Esophagus squamous epithelium (tissue), 4 donors: ENCODE results near the gene SFXN5.

ENCODE experiments used
- CTCF ChIP-seq, 6 experiments: fragments of 450-650 bp in 4 of 6; fragments of 200-600 bp in 2 of 6; sonication (generic) in 2 of 6; IDR thresholded peaks; one replicate each; pipeline ENCODE4 v1.5.1; 2016 to 2019; ENCODE audit warnings: antibody characterized with exemption in 6 of 6, mild to moderate bottlenecking in 4 of 6, moderate library complexity in 4 of 6
- POLR2A ChIP-seq, 4 donors: fragments of 450-650 bp; IDR thresholded peaks; one replicate each; pipeline ENCODE4 v1.6.1; 2017; ENCODE audit warnings: antibody characterized with exemption in 4 of 4, mild to moderate bottlenecking in 4 of 4, moderate library complexity in 3 of 4

DNA sequence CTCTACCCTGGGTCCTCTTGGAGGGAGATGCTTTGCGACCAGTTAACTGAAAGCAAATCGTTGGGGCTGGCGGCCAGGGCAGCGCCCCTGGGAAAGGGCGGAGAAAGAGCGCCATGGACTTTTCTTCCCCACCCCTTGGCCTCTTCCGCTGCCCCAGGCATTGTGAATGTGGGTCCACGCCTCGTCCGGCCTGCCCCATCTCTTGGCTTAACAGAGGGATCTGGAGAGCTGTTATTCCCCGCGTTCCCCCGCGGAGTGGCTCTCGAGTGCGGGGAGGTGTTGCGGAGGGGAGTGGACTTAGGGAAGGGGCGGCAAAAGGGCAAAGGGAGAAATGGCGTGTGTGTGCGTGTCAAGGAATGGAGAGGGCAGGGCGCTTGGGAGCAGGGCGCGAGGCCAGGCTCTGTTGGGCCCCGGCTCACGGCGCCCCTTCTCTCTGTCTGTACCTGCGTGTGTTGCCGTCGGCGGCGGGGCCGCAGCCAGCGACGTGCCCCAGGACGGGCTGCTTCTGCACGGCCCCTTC lies 147.6 kb downstream of the SFXN5 start:
- TF ChIP-seq CTCF (IDR thresholded peaks at IDR 0.05) (no peak), POLR2A (IDR thresholded peaks at IDR 0.05) (no peak)
